A549 treated with DMSO at 1 μM for 4 hours (cell line): ENCODE measurements around the gene KLF13. TPM values are rescaled to one million over a fixed set of nuclear protein-coding genes. Genes with fewer than 3 reads are reported as not detected.

Experiments
- total RNA-seq: library from RNA; stranded (reverse); fragments of 200-300 nt; extraction: Qiagen RNA extraction; gene quantifications from 5 replicates; pipeline ENCODE4 v1.2.3, GENCODE V29; 2022; ENCODE audit warnings: low read depth

KLF13 gene
- total RNA-seq = 68.3 to 87.4 TPM (median 77.1 TPM) in 5 replicates

DNA sequence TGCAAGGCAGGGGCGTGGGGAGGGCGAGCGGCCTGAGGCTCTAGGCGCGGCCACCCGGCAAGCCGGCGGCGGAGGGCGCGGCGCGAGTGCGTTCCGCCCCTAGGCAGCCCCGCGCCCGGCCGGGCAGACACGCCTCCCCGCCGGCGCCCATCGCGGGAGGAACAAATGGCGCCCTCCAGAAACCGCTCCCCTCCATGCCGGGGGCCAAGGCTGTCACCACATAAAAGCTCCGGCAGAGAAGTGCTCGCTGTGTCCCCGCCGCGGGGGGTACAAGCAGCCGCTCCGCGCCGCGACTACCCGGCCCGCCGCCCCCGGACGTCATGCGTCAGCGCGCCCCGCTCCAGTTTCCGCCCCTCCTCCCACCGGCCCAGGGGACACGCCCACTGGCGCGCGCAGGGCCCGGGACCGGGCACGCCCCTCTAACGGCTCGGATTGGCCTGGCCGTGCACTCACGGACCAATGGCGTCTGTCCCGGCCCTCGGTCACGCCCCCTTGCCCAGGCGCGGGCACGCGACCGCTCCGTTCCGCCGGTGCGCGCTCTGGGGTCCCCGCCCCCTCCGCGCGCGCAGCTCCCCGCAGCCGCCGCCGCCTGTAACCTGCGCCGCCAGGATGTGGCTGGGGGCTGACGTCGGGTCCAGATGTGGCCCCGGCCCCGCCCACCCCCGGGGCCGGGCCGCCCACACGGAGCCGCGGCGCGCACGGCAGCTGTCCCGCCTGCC lies at the start of gene KLF13:
Gene KLF13, plus strand, starts transcription at position 680 of the 719 bp plus-strand sequence. CDS start 378 bp downstream, outside the sequence.

Other genes starting within 250 kb of the KLF13 start
- not detected in 5 replicates for gene TRPM1, start 225.1 kb upstream of the KLF13 start, total RNA-seq